GM21528 (cell line): ENCODE results near the gene ACSL6.
"Not testable (repeated sequence)": the region's sequence is repeated elsewhere in the genome, so short reads cannot be mapped to it uniquely, and the experiment has no call there.

Experiments used
- ATAC-seq: cut with Tn5 transposase; IDR thresholded peaks from one replicate; pipeline ENCODE4 v1.9.1; 2021; ENCODE audit warnings: mild to moderate bottlenecking, moderate library complexity; ENCODE audit not compliant: unreplicated experiment, low FRiP score

The ACSL6 gene

GRCh38 chr5:131950706-131951105 is 60.8 kb downstream of the ACSL6 start:
- no peak for ATAC-seq

- no peak for ATAC-seq
Measured at GRCh38 chr5:131947445-131947844, 64.0 kb downstream of the ACSL6 start.

- no peak for ATAC-seq
Measured at GRCh38 chr5:131945551-131946168, 65.8 kb downstream of the ACSL6 start, which contains the start of gene MEIKIN. MEIKIN (minus strand) TSS chr5:131945663; CDS start chr5:131945505, 158 bp downstream.

- no peak for ATAC-seq
Measured at GRCh38 chr5:131944702-131945550, 66.5 kb downstream of the ACSL6 start.

GRCh38 chr5:131943916-131944315 is 67.5 kb downstream of the ACSL6 start:
- no peak for ATAC-seq

- ATAC-seq, result no peak
Measured at GRCh38 chr5:131942016-131942415, 69.4 kb downstream of the ACSL6 start.

- ATAC-seq, result no peak
Measured at GRCh38 chr5:131939690-131940345, 71.6 kb downstream of the ACSL6 start.

GRCh38 chr5:131932235-131932634 is 79.2 kb downstream of the ACSL6 start:
- ATAC-seq, result no peak

GRCh38 chr5:131928957-131929356 is 82.5 kb downstream of the ACSL6 start:
- ATAC-seq, result no peak

- no peak for ATAC-seq
Measured at GRCh38 chr5:131926168-131926567, 85.3 kb downstream of the ACSL6 start.

- no peak for ATAC-seq
Measured at GRCh38 chr5:131916481-131916880, 95.0 kb downstream of the ACSL6 start.

- no peak for ATAC-seq
Measured at GRCh38 chr5:131914472-131914871, 97.0 kb downstream of the ACSL6 start.

- ATAC-seq, result no peak
Measured at GRCh38 chr5:131913603-131914002, 97.9 kb downstream of the ACSL6 start.

- no peak for ATAC-seq
Measured at GRCh38 chr5:131906668-131907067, 104.8 kb downstream of the ACSL6 start.

GRCh38 chr5:131902266-131902665 is 109.2 kb downstream of the ACSL6 start:
- ATAC-seq, result not testable (repeated sequence)
